GM21528 (cell line): ENCODE data around the gene HMCN1.

Source experiments
- ATAC-seq: cut with Tn5 transposase; IDR thresholded peaks from one replicate; pipeline ENCODE4 v1.9.1; 2021; ENCODE audit warnings: mild to moderate bottlenecking, moderate library complexity; ENCODE audit not compliant: unreplicated experiment, low FRiP score

Gene HMCN1

GRCh38 chr1:185733818-185734735 is at the start of gene HMCN1:
HMCN1 (plus strand) TSS chr1:185734391; CDS start chr1:185734780, 389 bp downstream.
- no peak for ATAC-seq

- no peak for ATAC-seq
Measured at GRCh38 chr1:185686821-185687778, 47.1 kb upstream of the HMCN1 start.

- ATAC-seq: no peak
Measured at GRCh38 chr1:185690527-185690926, 43.7 kb upstream of the HMCN1 start.

DNA sequence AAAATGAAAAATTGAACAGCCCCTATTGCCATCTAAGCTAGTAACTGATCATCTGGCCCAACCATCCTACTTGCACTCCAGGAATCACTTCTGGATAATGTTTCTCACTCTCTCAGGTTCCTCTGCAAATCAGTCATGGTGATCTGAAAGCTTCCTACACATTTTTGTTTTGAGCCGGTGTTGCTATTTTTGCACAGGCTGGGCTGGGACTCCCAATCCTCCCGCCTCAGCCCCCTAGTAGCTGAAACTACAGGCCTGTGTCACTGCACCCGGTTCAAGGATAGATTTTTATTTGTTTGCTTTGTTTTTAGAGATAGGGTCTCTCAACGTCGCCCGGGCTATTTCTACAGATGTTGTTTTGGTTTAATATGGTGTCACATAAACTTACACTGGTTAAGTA is 40.5 kb upstream of the HMCN1 start:
- peak; percentile 36 for ATAC-seq

DNA sequence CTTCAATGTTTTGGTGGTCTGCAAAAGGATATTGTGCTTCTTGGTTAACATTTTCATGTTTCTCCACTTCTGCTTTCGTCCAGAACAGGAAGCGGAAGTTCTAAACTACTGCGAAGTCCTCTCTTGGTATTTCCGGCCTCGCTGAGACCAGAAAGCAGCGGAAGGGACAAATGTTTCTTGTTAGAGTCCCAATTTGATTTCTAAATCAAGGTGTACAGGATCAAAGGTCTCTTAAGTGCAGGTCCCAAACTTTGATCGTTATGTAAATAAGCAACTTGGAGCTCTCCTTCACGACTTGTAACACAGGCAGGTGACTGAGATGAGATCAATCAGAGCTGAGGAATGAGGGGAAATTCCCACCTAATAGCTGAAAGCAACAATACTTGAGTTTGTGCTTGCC is 40.1 kb upstream of the HMCN1 start:
- ATAC-seq: peak; percentile 84

DNA sequence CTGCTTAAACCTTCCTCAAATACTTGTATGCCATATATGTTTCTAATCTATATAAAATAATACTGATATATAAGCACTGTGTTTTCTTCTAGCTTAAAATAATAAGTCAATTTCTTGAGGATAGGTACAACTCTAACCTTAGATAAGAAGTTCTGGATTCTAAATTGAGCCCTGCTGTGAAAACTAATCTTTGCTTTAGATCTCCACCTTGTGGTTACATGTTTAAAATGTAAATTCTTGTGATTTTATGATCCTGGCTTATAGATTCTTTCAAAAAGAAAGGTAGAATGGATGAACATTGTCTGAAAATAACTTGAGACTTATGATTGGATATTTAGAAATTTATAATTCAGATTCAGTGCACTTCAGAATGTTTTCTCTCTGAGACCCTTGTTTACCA is 38.9 kb upstream of the HMCN1 start:
- no peak for ATAC-seq

DNA sequence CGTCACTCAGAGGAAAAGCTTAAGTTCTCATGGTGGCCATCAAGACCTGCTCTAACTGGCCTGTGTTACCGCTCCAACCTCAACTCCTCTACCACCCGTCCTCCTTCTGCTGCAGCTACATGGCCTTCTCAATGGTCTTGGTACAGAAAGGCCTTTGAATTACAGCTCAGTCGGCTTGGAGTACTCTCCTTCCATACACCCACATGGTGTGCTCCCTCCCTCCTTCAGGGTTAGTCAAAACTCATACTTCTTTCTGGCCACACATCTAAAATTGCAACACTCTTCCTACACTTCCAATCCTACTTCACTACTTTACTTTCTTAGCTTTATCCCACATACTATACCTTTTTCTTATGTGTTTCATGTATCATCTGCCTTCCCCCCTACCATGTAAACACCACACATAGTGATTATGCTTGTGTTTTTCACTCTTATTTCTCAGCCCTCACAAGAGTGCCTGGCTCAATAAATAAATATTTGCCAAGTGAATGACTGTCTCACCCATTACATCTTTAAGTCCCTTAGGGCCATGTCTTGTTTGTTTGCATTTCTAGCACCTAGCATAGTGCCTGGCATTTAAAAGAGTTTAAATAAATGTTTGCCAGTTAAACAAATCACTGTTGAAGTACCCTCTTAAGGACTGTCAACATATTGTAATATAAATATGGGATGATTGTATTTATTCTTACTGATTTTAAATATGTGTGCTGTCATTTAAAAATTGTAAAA is 37.6 kb upstream of the HMCN1 start:
- ATAC-seq: no peak

GRCh38 chr1:185699874-185700273 is 34.3 kb upstream of the HMCN1 start:
- no peak for ATAC-seq

- ATAC-seq: no peak
Measured at GRCh38 chr1:185701650-185702049, 32.5 kb upstream of the HMCN1 start.

DNA sequence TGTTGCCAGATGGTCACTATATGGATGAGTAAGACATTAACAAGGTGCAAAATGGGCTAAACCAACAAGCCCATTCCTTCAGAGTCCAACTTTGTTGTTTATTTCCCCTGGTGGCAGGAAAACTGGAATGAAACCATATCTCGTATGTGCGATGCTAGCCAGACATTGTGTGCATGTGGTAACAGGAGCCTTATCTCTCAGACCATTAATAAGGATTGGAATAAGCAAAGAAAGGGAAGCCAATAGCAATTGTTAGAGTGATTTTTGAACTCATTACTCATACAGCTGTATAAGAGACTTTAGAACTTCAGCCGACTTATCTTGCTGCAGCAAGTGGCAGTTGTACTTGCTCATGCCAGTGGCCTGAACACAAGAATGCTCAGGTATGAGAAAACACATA is 30.0 kb upstream of the HMCN1 start:
- no peak for ATAC-seq

- ATAC-seq: no peak
Measured at GRCh38 chr1:185716095-185716494, 18.1 kb upstream of the HMCN1 start.

GRCh38 chr1:185719021-185719420 is 15.2 kb upstream of the HMCN1 start:
- ATAC-seq: no peak

DNA sequence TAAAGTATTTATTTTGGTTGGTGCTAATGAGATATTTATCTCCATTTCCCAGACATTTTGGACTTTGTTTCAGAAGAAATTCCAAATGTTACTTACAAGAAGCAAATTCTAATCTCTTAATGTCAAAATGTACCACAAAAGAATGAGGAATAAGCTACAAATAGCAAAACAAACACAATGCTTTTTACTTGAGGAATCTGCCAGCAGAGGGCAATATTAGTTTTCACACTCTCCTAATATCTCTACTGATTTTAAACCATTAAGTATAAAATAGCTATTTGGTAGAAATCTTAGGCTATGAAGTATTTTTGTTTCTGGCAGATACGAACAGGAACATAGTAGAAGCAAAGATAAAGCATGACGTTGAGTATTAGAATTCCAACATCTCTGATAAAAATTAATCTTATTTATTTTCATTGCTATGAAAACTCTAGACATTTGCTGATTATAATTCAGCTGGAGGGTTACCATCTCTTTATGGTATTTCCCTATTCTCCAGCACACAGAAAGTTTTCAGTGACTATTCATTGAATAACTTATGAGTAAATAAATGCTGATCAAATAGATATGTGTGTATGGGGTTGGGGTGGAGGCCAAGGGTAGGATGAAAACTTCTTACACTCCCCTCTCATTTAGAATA is 13.4 kb upstream of the HMCN1 start:
- ATAC-seq: no peak

DNA sequence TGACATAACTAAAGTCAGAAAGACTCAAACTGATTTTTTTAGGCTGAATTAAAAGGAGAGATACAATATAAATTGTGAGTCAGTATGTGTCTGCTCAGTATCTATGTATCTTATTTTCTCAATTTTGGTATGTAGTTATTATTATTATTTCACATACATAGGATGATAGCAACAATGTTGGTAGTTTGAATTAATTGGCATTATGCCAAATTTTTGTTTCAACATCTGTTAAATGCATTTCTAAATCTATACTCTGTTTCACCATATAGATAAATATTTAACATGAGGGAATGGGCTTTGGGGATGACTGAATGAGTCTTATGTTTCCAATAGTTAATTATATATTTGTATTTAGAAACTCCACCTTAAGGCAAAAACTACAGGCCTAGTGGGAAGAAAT is 12.6 kb upstream of the HMCN1 start:
- ATAC-seq: no peak

- ATAC-seq: no peak
Measured at GRCh38 chr1:185722098-185722497, 12.1 kb upstream of the HMCN1 start.

GRCh38 chr1:185727726-185728125 is 6.5 kb upstream of the HMCN1 start:
- ATAC-seq: no peak

DNA sequence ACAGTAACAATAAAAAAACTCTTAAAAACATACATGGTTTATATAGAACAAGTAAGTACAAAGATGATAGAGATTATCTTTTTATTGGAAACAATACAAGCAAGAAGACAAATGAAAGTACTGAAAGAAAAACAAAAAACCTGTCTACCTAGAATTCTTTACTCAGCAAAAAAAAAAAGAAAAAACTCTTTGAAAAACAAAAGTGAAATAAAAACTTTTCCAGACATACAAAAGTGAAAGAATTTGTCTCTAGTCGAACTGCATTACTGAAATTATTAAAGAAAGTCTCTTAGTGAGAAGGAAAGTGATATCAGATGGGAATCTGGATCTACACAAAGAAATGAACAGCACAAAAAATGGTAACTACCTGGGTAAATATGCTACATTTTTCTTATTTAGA is 2.7 kb upstream of the HMCN1 start:
- no peak for ATAC-seq

DNA sequence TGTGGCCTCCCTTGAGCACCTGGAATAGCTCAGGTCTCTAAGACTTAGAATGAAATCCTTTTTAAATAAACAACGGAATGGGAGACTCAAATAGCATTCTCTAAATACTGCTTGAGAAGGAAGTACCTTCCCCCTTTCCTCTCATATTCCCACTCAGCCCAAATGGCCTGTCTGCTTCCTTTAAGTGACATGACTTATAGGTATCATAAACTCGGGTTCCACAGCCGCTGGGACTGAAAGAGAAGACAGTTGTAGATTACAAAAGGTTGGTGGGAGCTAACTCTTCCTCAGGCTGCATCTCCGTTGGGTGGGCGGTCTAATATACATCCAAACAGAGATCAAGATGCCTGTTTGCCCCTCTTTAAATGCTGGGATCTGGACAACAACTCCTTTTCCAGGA is 1.2 kb upstream of the HMCN1 start:
- no peak for ATAC-seq

GRCh38 chr1:185734929-185735700 is 924 bp downstream of the HMCN1 start:
- ATAC-seq: no peak
